GM19463 (cell line): Measurements from ENCODE around the gene RGS7.

Experiments used
- ATAC-seq: cut with Tn5 transposase; IDR thresholded peaks from one replicate; pipeline ENCODE4 v1.9.1; 2021; ENCODE audit warnings: mild to moderate bottlenecking, moderate library complexity; ENCODE audit not compliant: unreplicated experiment

Gene RGS7

GRCh38 chr1:241356519-241357365 lies at the start of gene RGS7:
Gene RGS7, minus strand, starts transcription at chr1:241357205.
- ATAC-seq: peak; percentile 67

- ATAC-seq: no peak
Measured at GRCh38 chr1:241406421-241406820, 49.4 kb upstream of the RGS7 start.

- ATAC-seq: no peak
Measured at GRCh38 chr1:241401156-241401555, 44.2 kb upstream of the RGS7 start.

GRCh38 chr1:241396747-241397681 lies 40.0 kb upstream of the RGS7 start:
- no peak for ATAC-seq

GRCh38 chr1:241391926-241392710 lies 35.1 kb upstream of the RGS7 start:
- no peak for ATAC-seq

GRCh38 chr1:241390526-241390925 lies 33.5 kb upstream of the RGS7 start:
- no peak for ATAC-seq

- no peak for ATAC-seq
Measured at GRCh38 chr1:241389400-241389799, 32.4 kb upstream of the RGS7 start.

GRCh38 chr1:241387216-241387615 lies 30.2 kb upstream of the RGS7 start:
- no peak for ATAC-seq

GRCh38 chr1:241376701-241377100 lies 19.7 kb upstream of the RGS7 start:
- no peak for ATAC-seq

GRCh38 chr1:241375886-241376285 lies 18.9 kb upstream of the RGS7 start:
- no peak for ATAC-seq

GRCh38 chr1:241366196-241366595 lies 9.2 kb upstream of the RGS7 start:
- ATAC-seq: no peak

GRCh38 chr1:241362350-241362749 lies 5.3 kb upstream of the RGS7 start:
- no peak for ATAC-seq

GRCh38 chr1:241357366-241358340 lies 648 bp upstream of the RGS7 start:
- no peak for ATAC-seq

GRCh38 chr1:241356187-241356518 lies 852 bp downstream of the RGS7 start:
- peak; percentile 13 for ATAC-seq

GRCh38 chr1:241355311-241356010 lies 1.5 kb downstream of the RGS7 start:
- no peak for ATAC-seq

GRCh38 chr1:241352401-241352800 lies 4.6 kb downstream of the RGS7 start:
- ATAC-seq: no peak

GRCh38 chr1:241351841-241352240 lies 5.2 kb downstream of the RGS7 start:
- no peak for ATAC-seq

- ATAC-seq: no peak
Measured at GRCh38 chr1:241343956-241344355, 13.0 kb downstream of the RGS7 start.

- ATAC-seq: peak; percentile 51
Measured at GRCh38 chr1:241336335-241336734, 20.7 kb downstream of the RGS7 start.
